HG02798 (cell line): Measurements from ENCODE around the gene AR.

ENCODE experiments used
- ATAC-seq: cut with Tn5 transposase; IDR thresholded peaks from one replicate; pipeline ENCODE4 v1.9.1; 2021; ENCODE audit warnings: mild to moderate bottlenecking; ENCODE audit not compliant: unreplicated experiment, poor library complexity

Gene AR

GRCh38 chrX:67563469-67564448 is 19.9 kb downstream of the AR start:
- ATAC-seq = no peak

- ATAC-seq = no peak
Measured at GRCh38 chrX:67564475-67564874, 20.7 kb downstream of the AR start.

GRCh38 chrX:67568769-67569168 is 24.9 kb downstream of the AR start:
- no peak for ATAC-seq

- ATAC-seq = no peak
Measured at GRCh38 chrX:67570839-67571238, 27.0 kb downstream of the AR start.

- ATAC-seq = no peak
Measured at GRCh38 chrX:67574696-67575095, 30.9 kb downstream of the AR start.

GRCh38 chrX:67582436-67582835 is 38.6 kb downstream of the AR start:
- ATAC-seq = no peak

- no peak for ATAC-seq
Measured at GRCh38 chrX:67583171-67583570, 39.4 kb downstream of the AR start.

GRCh38 chrX:67585401-67585800 is 41.6 kb downstream of the AR start:
- ATAC-seq = no peak

- no peak for ATAC-seq
Measured at GRCh38 chrX:67587946-67588624, 44.3 kb downstream of the AR start.

- no peak for ATAC-seq
Measured at GRCh38 chrX:67596839-67597790, 53.3 kb downstream of the AR start.

- ATAC-seq = no peak
Measured at GRCh38 chrX:67599532-67599931, 55.7 kb downstream of the AR start.

- ATAC-seq = no peak
Measured at GRCh38 chrX:67601771-67602170, 58.0 kb downstream of the AR start.

GRCh38 chrX:67604979-67605703 is 61.3 kb downstream of the AR start:
- ATAC-seq = peak; percentile 45

- no peak for ATAC-seq
Measured at GRCh38 chrX:67607466-67607865, 63.6 kb downstream of the AR start.

GRCh38 chrX:67610282-67610681 is 66.5 kb downstream of the AR start:
- peak; percentile 37 for ATAC-seq

GRCh38 chrX:67612231-67612630 is 68.4 kb downstream of the AR start:
- ATAC-seq = no peak

GRCh38 chrX:67613366-67613765 is 69.5 kb downstream of the AR start:
- no peak for ATAC-seq

- ATAC-seq = no peak
Measured at GRCh38 chrX:67613996-67614395, 70.2 kb downstream of the AR start.

- no peak for ATAC-seq
Measured at GRCh38 chrX:67614423-67614822, 70.6 kb downstream of the AR start.

- peak; percentile 41 for ATAC-seq
Measured at GRCh38 chrX:67619253-67619652, 75.4 kb downstream of the AR start.
